Neutrophil (primary cell): Measurements from ENCODE around the gene UQCR11.

Experiments used
- H3K27ac ChIP-seq: fragments of 200-600 bp; sonication (generic); 2 replicates; pipeline ENCODE4 v1.5.1; 2016; ENCODE audit warnings: mild to moderate bottlenecking, moderate library complexity
- H3K27me3 ChIP-seq: fragments of 200-600 bp; sonication (generic); 2 replicates; pipeline ENCODE4 v1.6.0; 2016; ENCODE audit warnings: mild to moderate bottlenecking
- H3K36me3 ChIP-seq: fragments of 200-600 bp; sonication (generic); 2 replicates; pipeline ENCODE4 v1.5.1; 2017
- H3K4me1 ChIP-seq, 2 experiments: fragments of 200-600 bp in 1 of 2; sonication (generic) in 1 of 2; 1 replicate in 1 of 2; 2 replicates in 1 of 2; pipeline versions ENCODE4 v1.5.1 to v1.6.1; 2013 to 2016; ENCODE audit warnings: low read depth in 1 of 2, low read length in 1 of 2, mild to moderate bottlenecking in 1 of 2, moderate library complexity in 1 of 2; ENCODE audit not compliant: control insufficient read depth in 1 of 2, insufficient read depth in 1 of 2
- H3K4me3 ChIP-seq, 2 experiments: fragments of 200-600 bp in 1 of 2; sonication (generic) in 1 of 2; 1 replicate in 1 of 2; 2 replicates in 1 of 2; pipeline ENCODE4 v1.5.1; 2013 to 2016; ENCODE audit warnings: low read depth in 1 of 2, low read length in 1 of 2, mild to moderate bottlenecking in 1 of 2, moderate library complexity in 1 of 2
- H3K9me3 ChIP-seq: fragments of 200-600 bp; sonication (generic); 2 replicates; pipeline ENCODE4 v1.5.1; 2016
- CTCF ChIP-seq: fragments of 200-600 bp; sonication (generic); IDR thresholded peaks from 2 replicates; pipeline ENCODE4 v1.5.1; 2016; ENCODE audit warnings: antibody characterized with exemption

UQCR11 gene

GRCh38 chr19:1590641-1591397, 14.4 kb downstream of the UQCR11 start:
- H3K4me1 ChIP-seq: peaks cover 22% of the 10 kb centered on the region in 2 experiments
- H3K27ac ChIP-seq: no peak overlapping the region
- TF ChIP-seq CTCF: no peak

GRCh38 chr19:1587872-1588271, 17.4 kb downstream of the UQCR11 start:
- Histone ChIP-seq H3K27me3 (no peaks in the 10 kb centered on the region), H3K4me1 (peaks cover 16 to 17% of the 10 kb centered on the region in 2 experiments), H3K27ac (no peak overlapping the region), H3K4me3 (no peak overlapping the region), H3K9me3 (no peaks in the 10 kb centered on the region), H3K36me3 (peaks cover 10% of the 10 kb centered on the region)
- no peak for TF ChIP-seq CTCF

More at GRCh38 chr19:1590641-1591397, 14.4 kb downstream of the UQCR11 start:
- Histone ChIP-seq H3K9me3 (no peaks in the 10 kb centered on the region), H3K4me3 (peak overlapping the region in 1 of 2 experiments; percentile 75), H3K27me3 (no peaks in the 10 kb centered on the region), H3K36me3 (peaks cover 9% of the 10 kb centered on the region)

DNA sequence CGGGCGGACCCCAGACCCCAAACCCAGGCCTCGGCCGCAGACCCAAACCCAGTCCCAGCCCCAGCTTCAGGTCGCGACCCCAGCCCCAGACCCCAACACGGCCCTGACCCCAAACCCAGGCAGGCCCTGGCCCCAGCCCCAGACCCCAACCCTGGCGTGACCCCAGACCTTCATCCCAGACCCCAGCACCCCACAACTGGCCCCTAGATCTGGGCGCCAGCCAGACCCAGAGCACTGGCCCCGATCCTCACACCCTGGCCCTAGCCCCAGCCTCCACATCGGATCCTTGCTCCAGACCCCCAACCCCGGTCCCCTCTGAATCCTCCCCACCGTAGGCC, 20.1 kb downstream of the UQCR11 start:
- no peak overlapping the region for H3K4me3 ChIP-seq
- H3K27me3 ChIP-seq: no peaks in the 10 kb centered on the region
- no peak overlapping the region for H3K27ac ChIP-seq
- no peak for TF ChIP-seq CTCF
- no peaks in the 10 kb centered on the region for H3K4me1 ChIP-seq
- no peaks in the 10 kb centered on the region for H3K9me3 ChIP-seq
- H3K36me3 ChIP-seq: peaks cover 35% of the 10 kb centered on the region

DNA sequence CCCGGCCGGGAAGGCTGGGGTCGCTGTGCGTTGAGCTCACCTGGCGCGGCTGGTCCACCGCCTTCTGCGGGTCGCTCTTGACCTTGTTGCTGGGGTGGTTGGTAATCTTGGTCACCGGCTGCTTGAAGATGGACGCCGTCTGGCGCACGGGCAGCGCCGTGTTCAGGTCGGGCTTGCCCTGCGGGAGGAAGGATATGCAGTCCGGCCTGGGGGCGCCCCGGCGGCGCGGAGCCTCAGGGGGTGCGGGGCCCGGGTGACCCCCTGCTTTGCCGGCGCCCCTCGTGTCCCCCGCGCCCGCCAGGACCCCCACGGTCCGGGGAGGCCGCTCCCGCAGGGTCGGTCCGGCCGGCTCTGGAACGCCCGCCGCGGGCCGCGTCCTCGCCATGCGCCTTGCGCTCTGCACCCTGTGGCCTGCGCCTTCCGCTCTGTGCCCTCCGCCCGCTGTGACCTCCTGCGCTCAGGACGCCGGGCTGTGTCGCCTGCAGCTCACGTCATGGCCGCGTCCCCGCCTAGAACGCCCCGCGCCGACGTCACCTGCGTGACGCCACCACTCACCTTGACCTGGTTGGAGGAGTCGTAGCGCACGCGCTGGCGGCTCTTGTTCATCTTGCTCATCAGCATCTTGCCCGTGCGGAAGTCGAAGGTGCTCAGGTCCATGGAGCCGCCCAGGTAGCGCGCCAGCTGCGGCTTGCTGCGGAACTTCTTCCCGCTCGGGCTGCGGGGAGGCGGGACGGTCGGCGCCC, 20.6 kb downstream of the UQCR11 start:
- Histone ChIP-seq H3K36me3 (peaks cover 41% of the 10 kb centered on the region), H3K4me1 (no peaks in the 10 kb centered on the region), H3K27ac (no peak overlapping the region), H3K4me3 (no peak overlapping the region), H3K27me3 (no peaks in the 10 kb centered on the region), H3K9me3 (no peaks in the 10 kb centered on the region)
- no peak for TF ChIP-seq CTCF

DNA sequence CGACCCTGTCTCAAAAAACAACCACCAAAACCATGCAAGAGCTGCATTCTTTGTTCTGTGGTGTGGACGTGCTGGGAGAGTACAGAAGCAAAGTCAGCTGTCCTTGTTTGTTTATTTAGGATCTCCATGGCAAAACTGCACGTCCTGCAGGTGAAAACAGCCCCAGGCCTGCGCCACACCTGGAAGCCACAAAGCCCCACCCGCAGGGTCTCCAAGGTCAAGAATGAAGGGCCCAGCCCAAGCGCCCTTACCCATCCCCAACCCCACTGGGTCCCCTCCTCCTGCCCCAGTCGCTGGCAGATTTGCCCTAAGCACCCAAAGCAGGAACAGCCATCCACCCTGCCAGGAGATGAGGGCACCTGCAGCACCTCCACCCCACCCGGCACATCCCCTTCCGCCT, 23.1 kb downstream of the UQCR11 start:
- H3K4me3 ChIP-seq: no peak overlapping the region
- H3K36me3 ChIP-seq: peaks cover 63% of the 10 kb centered on the region
- H3K4me1 ChIP-seq: no peaks in the 10 kb centered on the region
- no peak overlapping the region for H3K27ac ChIP-seq
- no peaks in the 10 kb centered on the region for H3K9me3 ChIP-seq
- H3K27me3 ChIP-seq: no peaks in the 10 kb centered on the region
- TF ChIP-seq CTCF: no peak
